HepG2 (cell line): ENCODE results near the gene SIN3A. TPM values are rescaled to one million over a fixed set of nuclear protein-coding genes. Genes with fewer than 3 reads are reported as not detected.

Source experiments
- ATAC-seq: fragments of 200-7000 bp; cut with Tn5 transposase; 3 replicates; pipeline ENCODE4 v1.9.1; 2020; ENCODE audit warnings: mild to moderate bottlenecking, moderate library complexity
- BruUV-seq: library from RNA; stranded (reverse); fragments of 400-500 nt; replicated peaks from 2 replicates; lab custom pipeline; 2021; lab: Mats Ljungman, UMichigan
- CTCF ChIA-PET: fragments of 300-600 bp; formaldehyde crosslinking; extraction: SDS; loops from one replicate; lab custom pipeline; 2021; ENCODE audit warnings: low total read pairs, inconsistent platforms, low intra/inter-chr PET ratio; lab: Yijun Ruan, JAX
- POLR2A ChIA-PET: fragments of 350-600 bp; sonication (Branson Sonifier 250); formaldehyde crosslinking; loops from one replicate; lab custom pipeline; 2020; ENCODE audit warnings: antibody characterized with exemption, inconsistent platforms; lab: Yijun Ruan, JAX
- DNase-seq: peaks from one replicate; pipeline ENCODE4 v3.0.0-alpha.2; 2015; ENCODE audit warnings: low spot score
- FAIRE-seq: peaks from 3 replicates; lab custom pipeline; 2011; peaks lifted over from hg19 to GRCh38; lab: Jason Lieb, UNC
- H2AFZ ChIP-seq: one replicate; pipeline ENCODE4 v1.6.1; 2011; ENCODE audit warnings: low read length, inconsistent platforms
- H3K27ac ChIP-seq: fragments of 300-600 bp; 3 replicates; pipeline ENCODE4 v1.8.0; 2011; ENCODE audit warnings: mixed run types, mild to moderate bottlenecking, mixed read lengths, low read length, inconsistent platforms; ENCODE audit not compliant: insufficient read depth; ENCODE audit errors: extremely low read length
- H3K27me3 ChIP-seq, 2 experiments: fragments of 200-600 bp in 1 of 2; 2 replicates in 1 of 2; 3 replicates in 1 of 2; pipeline versions ENCODE4 v1.6.0 to v1.8.0; 2011; ENCODE audit warnings: low read length in 2 of 2, mild to moderate bottlenecking in 2 of 2, moderate library complexity in 2 of 2, inconsistent platforms in 1 of 2; ENCODE audit not compliant: insufficient read depth in 2 of 2, control insufficient read depth in 1 of 2
- H3K36me3 ChIP-seq, 2 experiments: fragments of 200-600 bp in 1 of 2; replicated peaks in 1 of 2; 2 replicates in 1 of 2; 3 replicates in 1 of 2; pipeline versions ENCODE4 v1.5.1 to v1.8.0; 2011; ENCODE audit warnings: low read length in 2 of 2, inconsistent platforms in 1 of 2; ENCODE audit not compliant: insufficient read depth in 2 of 2, control insufficient read depth in 1 of 2
- H3K4me1 ChIP-seq: 2 replicates; pipeline ENCODE4 v1.5.1; 2012; ENCODE audit warnings: low read length, inconsistent platforms; ENCODE audit not compliant: insufficient read depth
- H3K4me2 ChIP-seq: 2 replicates; pipeline ENCODE4 v1.6.0; 2011; ENCODE audit warnings: low read depth, low read length, inconsistent platforms
- H3K4me3 ChIP-seq, 3 experiments: fragments of 200-600 bp in 1 of 3; sonication (generic), shearing (Covaris generic) in 1 of 3; replicated peaks in 1 of 3; 2 replicates each; pipeline ENCODE4 v1.5.1; 2011 to 2016; ENCODE audit warnings: low read length in 3 of 3, inconsistent platforms in 2 of 3, low read depth in 2 of 3, mild to moderate bottlenecking in 2 of 3, control low read depth in 1 of 3, mixed read lengths in 1 of 3; ENCODE audit not compliant: insufficient read depth in 1 of 3
- H3K79me2 ChIP-seq: one replicate; pipeline ENCODE4 v1.6.1; 2011; ENCODE audit warnings: low read length, inconsistent platforms; ENCODE audit not compliant: insufficient read depth
- H3K9ac ChIP-seq: 2 replicates; pipeline ENCODE4 v1.6.0; 2011; ENCODE audit warnings: mild to moderate bottlenecking, low read depth, low read length, inconsistent platforms; ENCODE audit not compliant: insufficient read depth
- H3K9me3 ChIP-seq: 2 replicates; pipeline ENCODE4 v1.5.1; 2012; ENCODE audit warnings: mild to moderate bottlenecking, low read length
- H4K20me1 ChIP-seq: 2 replicates; pipeline ENCODE4 v1.6.0; 2011; ENCODE audit warnings: inconsistent platforms, mild to moderate bottlenecking, low read length, moderate library complexity; ENCODE audit not compliant: insufficient read depth
- ARID2 ChIP-seq: sonication (generic); formaldehyde crosslinking; IDR thresholded peaks from 2 replicates; pipeline ENCODE4 v1.8.1; 2022; ENCODE audit warnings: mild to moderate bottlenecking, missing genetic modification reagents, borderline replicate concordance
- HMGA1 ChIP-seq: sonication (generic); formaldehyde crosslinking; conservative IDR thresholded peaks from 2 replicates; pipeline ENCODE4 v1.4.0; 2020; ENCODE audit warnings: missing genetic modification reagents
- HOXA5 ChIP-seq: sonication (generic); formaldehyde crosslinking; IDR thresholded peaks from 2 replicates; pipeline ENCODE4 v1.4.0; 2020; ENCODE audit warnings: missing genetic modification reagents
- KLF12 ChIP-seq: sonication (generic); formaldehyde crosslinking; IDR thresholded peaks from 2 replicates; pipeline ENCODE4 v1.4.0; 2020; ENCODE audit warnings: missing genetic modification reagents, borderline replicate concordance
- KLF16 ChIP-seq, 2 experiments: sonication (generic) in 1 of 2; formaldehyde crosslinking in 1 of 2; IDR thresholded peaks; 2 replicates each; pipeline versions ENCODE4 v1.6.1 to v1.8.0; 2016 to 2023; ENCODE audit warnings: missing genetic modification reagents in 2 of 2, missing compliant biosample characterization in 1 of 2
- MNT ChIP-seq: fragments of 450-650 bp; IDR thresholded peaks from 2 replicates; pipeline ENCODE4 v1.6.1; 2016
- NCOR1 ChIP-seq: fragments of 200-600 bp; sonication (generic); IDR thresholded peaks from 2 replicates; pipeline ENCODE4 v1.7.0; 2017; ENCODE audit warnings: antibody characterized with exemption, low read length, borderline replicate concordance
- PBX2 ChIP-seq: IDR thresholded peaks from 2 replicates; pipeline ENCODE4 v1.6.1; 2016; ENCODE audit warnings: control low read depth
- PHB2 ChIP-seq: fragments of 450-650 bp; IDR thresholded peaks from 2 replicates; pipeline ENCODE4 v1.6.1; 2018; ENCODE audit not compliant: partially characterized antibody
- POLR2AphosphoS2 ChIP-seq: IDR thresholded peaks from 2 replicates; pipeline ENCODE4 v1.6.1; 2011; ENCODE audit warnings: low read depth, low read length, improper control_type of control experiment
- RBFOX2 ChIP-seq: fragments of 200-400 bp; formaldehyde crosslinking; IDR thresholded peaks from 2 replicates; pipeline ENCODE4 v1.6.1; 2017; ENCODE audit warnings: low read depth, mild to moderate bottlenecking, low read length
- RXRB ChIP-seq: IDR thresholded peaks from 2 replicates; pipeline ENCODE4 v1.6.1; 2016; ENCODE audit warnings: borderline replicate concordance, missing genetic modification reagents, missing compliant biosample characterization
- SRSF4 ChIP-seq: fragments of 200-400 bp; formaldehyde crosslinking; IDR thresholded peaks from one replicate; pipeline ENCODE4 v1.6.1; 2018; ENCODE audit warnings: mild to moderate bottlenecking, low read depth, low read length, moderate library complexity; ENCODE audit not compliant: poor library complexity, severe bottlenecking
- XRCC5 ChIP-seq: fragments of 200-400 bp; formaldehyde crosslinking; optimal IDR thresholded peaks from 2 replicates; pipeline ENCODE3; 2017; ENCODE audit warnings: mild to moderate bottlenecking, low read length
- ZBTB21 ChIP-seq: sonication (generic); formaldehyde crosslinking; IDR thresholded peaks from 2 replicates; pipeline ENCODE4 v1.4.0; 2020; ENCODE audit warnings: missing genetic modification reagents
- ZFP36L2 ChIP-seq: sonication (generic); formaldehyde crosslinking; IDR thresholded peaks from 2 replicates; pipeline ENCODE4 v1.4.0; 2020; ENCODE audit warnings: missing genetic modification reagents
- ZFP91 ChIP-seq: sonication (generic); formaldehyde crosslinking; IDR thresholded peaks from 2 replicates; pipeline ENCODE4 v1.9.0; 2022; ENCODE audit warnings: missing genetic modification reagents, mild to moderate bottlenecking, borderline replicate concordance
- ZNF230 ChIP-seq: sonication (generic); formaldehyde crosslinking; IDR thresholded peaks from 2 replicates; pipeline ENCODE4 v1.4.0; 2020; ENCODE audit warnings: mild to moderate bottlenecking, missing genetic modification reagents
- ZNF253 ChIP-seq: sonication (generic); formaldehyde crosslinking; IDR thresholded peaks from 2 replicates; pipeline ENCODE4 v1.8.0; 2022; ENCODE audit warnings: mild to moderate bottlenecking, missing genetic modification reagents, borderline replicate concordance
- ZNF33A ChIP-seq: sonication (generic); formaldehyde crosslinking; IDR thresholded peaks from 2 replicates; pipeline ENCODE4 v1.5.1; 2020; ENCODE audit warnings: missing genetic modification reagents, mild to moderate bottlenecking, moderate library complexity, borderline replicate concordance
- ZNF546 ChIP-seq: sonication (generic); formaldehyde crosslinking; conservative IDR thresholded peaks from 2 replicates; pipeline ENCODE4 v1.8.1; 2023; ENCODE audit warnings: mild to moderate bottlenecking, missing genetic modification reagents
- ZNF672 ChIP-seq: sonication (generic); formaldehyde crosslinking; IDR thresholded peaks from 2 replicates; pipeline ENCODE4 v1.8.1; 2022; ENCODE audit warnings: missing genetic modification reagents
- ZNF674 ChIP-seq: sonication (generic); formaldehyde crosslinking; IDR thresholded peaks from 2 replicates; pipeline ENCODE4 v1.5.0; 2020; ENCODE audit warnings: low read depth, mild to moderate bottlenecking, missing genetic modification reagents
- ZNF746 ChIP-seq: sonication (generic); formaldehyde crosslinking; IDR thresholded peaks from 2 replicates; pipeline ENCODE4 v1.8.0; 2022; ENCODE audit warnings: mild to moderate bottlenecking, missing genetic modification reagents
- WGBS: methylation state at CpG from one replicate; pipeline ENCODE4 v1.1.6; 2017; ENCODE audit warnings: low lambda C conversion rate; 5-methylcytosine and 5-hydroxymethylcytosine counted together
- in situ Hi-C: cut with HindIII; loops from 2 replicates; pipeline ENCODE4 v1.10.0; 2017; ENCODE audit warnings: low pct_unique_long_range_greater_than_20kb; ENCODE audit not compliant: extremely low pct_ligation_motif_present
- intact Hi-C: fragments of 100-400 bp; cut with micrococcal nuclease; formaldehyde crosslinking; loops from one replicate; pipeline ENCODE4 v1.10.0; 2022; ENCODE audit not compliant: unreplicated experiment
- polyA plus RNA-seq, 8 experiments: library from polyadenylated mRNA; depleted of rRNA in 3 of 8; stranded (reverse) in 7 of 8; unstranded in 1 of 8; fragments of >200 nt; fragmentation: Illumina TruSeq in 4 of 8; extraction: Trizol in 4 of 8; gene quantifications; 2 replicates each; pipeline versions ENCODE4 v1.2.1 to v1.2.3, GENCODE V29; 2011 to 2016; ENCODE audit warnings: low read depth in 4 of 8, missing spikeins in 1 of 8, mixed read lengths in 1 of 8; ENCODE audit not compliant: insufficient read depth in 1 of 8
- total RNA-seq, 5 experiments: library from RNA; depleted of rRNA; stranded (reverse); fragments of >200 nt; fragmentation: Illumina TruSeq; extraction: Trizol; gene quantifications; 2 replicates each; pipeline ENCODE4 v1.2.3, GENCODE V29; 2016; ENCODE audit warnings: low read depth in 1 of 5

SIN3A gene
- total and polyA plus RNA-seq, 2 of the 13 experiments (the other 11 are each of a cell fraction or from before 2014, with no cell fraction given), result 16.1 to 28.1 TPM

GRCh38 chr15:75403892-75404291 lies 47.6 kb downstream of the SIN3A start (continued):
- TF ChIP-seq ARID2 (CRISPR knock-in tag), result no peak
- no peak for TF ChIP-seq ZFP36L2 (CRISPR knock-in tag)
- no peak for TF ChIP-seq NCOR1
- TF ChIP-seq ZFP91, result no peak
- TF ChIP-seq ZNF253 (CRISPR knock-in tag), result no peak
- no peak for TF ChIP-seq ZNF33A (CRISPR knock-in tag)
- TF ChIP-seq ZBTB21 (CRISPR knock-in tag), result no peak
- no peak for TF ChIP-seq PHB2
- TF ChIP-seq PBX2 (CRISPR knock-in tag), result no peak
- no peak for TF ChIP-seq RBFOX2

GRCh38 chr15:75397494-75397893 lies 54.0 kb downstream of the SIN3A start:
- in situ Hi-C loops (no loop called here), intact Hi-C loops (no loop called here)
- H3K9ac ChIP-seq, result no peak overlapping the region
- ChIA-PET CTCF (no interaction called here), POLR2A (no interaction called here)
- H3K79me2 ChIP-seq, result no peaks in the 10 kb centered on the region
- WGBS, result 97% methylated on average over 2 of the region's 2 CpGs
- no peaks in the 10 kb centered on the region for H4K20me1 ChIP-seq
- no peak for ATAC-seq
- H3K36me3 ChIP-seq, result peaks cover 22 to 89% of the 10 kb centered on the region in 2 experiments
- no peaks in the 10 kb centered on the region for H3K9me3 ChIP-seq
- H3K4me2 ChIP-seq, result no peak overlapping the region
- H3K27me3 ChIP-seq, result no peaks in the 10 kb centered on the region
- H3K27ac ChIP-seq, result no peak overlapping the region
- no peak for DNase-seq
- BruUV-seq, result no TSS peak
- no peak overlapping the region for H3K4me3 ChIP-seq
- FAIRE-seq, result no peak
- no peak overlapping the region for H2AFZ ChIP-seq
- H3K4me1 ChIP-seq, result no peaks in the 10 kb centered on the region
- no peak for TF ChIP-seq ZNF674 (CRISPR knock-in tag)
- TF ChIP-seq ZNF230 (CRISPR knock-in tag), result no peak
- TF ChIP-seq POLR2AphosphoS2, result no peak
- no peak for TF ChIP-seq HMGA1 (CRISPR knock-in tag)
- no peak for TF ChIP-seq KLF16 (CRISPR knock-in tag; IDR thresholded peaks at IDR 0.05)
- no peak for TF ChIP-seq MNT
- TF ChIP-seq XRCC5, result no peak
- no peak for TF ChIP-seq ZNF546 (CRISPR knock-in tag)
- TF ChIP-seq ZNF746 (CRISPR knock-in tag), result no peak
- no peak for TF ChIP-seq HOXA5 (CRISPR knock-in tag)
- TF ChIP-seq ZNF672, result no peak
- no peak for TF ChIP-seq KLF12
- TF ChIP-seq RXRB (CRISPR knock-in tag), result no peak
- TF ChIP-seq SRSF4, result no peak
